HCT116 (cell line): Measurements from ENCODE around the gene ASB15. TPM values are rescaled to one million over a fixed set of nuclear protein-coding genes. Genes with fewer than 3 reads are reported as not detected.

Experiments
- ATAC-seq: fragments of 200-7000 bp; cut with Tn5 transposase; 2 replicates; pipeline ENCODE4 v1.9.1; 2020; ENCODE audit warnings: mild to moderate bottlenecking, moderate library complexity
- BruUV-seq: library from RNA; stranded (reverse); fragments of 400-500 nt; replicated peaks from 2 replicates; lab custom pipeline; 2021; lab: Mats Ljungman, UMichigan
- CTCF ChIA-PET: fragments of 300-600 bp; sonication (Branson Sonifier 250); formaldehyde crosslinking; loops from one replicate; lab custom pipeline; 2021; ENCODE audit warnings: antibody characterized with exemption; lab: Charles Lee
- POLR2A ChIA-PET: fragments of 300-600, 350-600 bp; sonication (Branson Sonifier 250); formaldehyde crosslinking; loops from one replicate; lab custom pipeline; 2021; ENCODE audit warnings: antibody characterized with exemption; lab: Charles Lee
- RAD21 ChIA-PET, 2 experiments: fragments of 300-600 bp; sonication (Branson Sonifier 250); formaldehyde crosslinking; loops; one replicate each; lab custom pipeline; 2023; ENCODE audit warnings: low total read pairs in 2 of 2; ENCODE audit not compliant: uncharacterized antibody in 2 of 2, unreplicated experiment in 2 of 2, low non-redundant PET in 1 of 2; lab: Charles Lee
- DNase-seq: peaks from one replicate; pipeline ENCODE4 v3.0.0-alpha.2; 2010; ENCODE audit warnings: low read depth, low spot score
- H2AFZ ChIP-seq: fragments of 200-600 bp; shearing (Covaris generic), sonication (generic); 2 replicates; pipeline ENCODE4 v1.6.1; 2017; ENCODE audit warnings: low read depth, mixed run types, mixed read lengths, antibody characterized with exemption, low read length; ENCODE audit not compliant: poor library complexity, severe bottlenecking
- H3K27ac ChIP-seq: 2 replicates; pipeline ENCODE4 v1.5.1; 2012; ENCODE audit warnings: low read depth, low read length
- H3K27me3 ChIP-seq: fragments of 200-600 bp; sonication (generic); 2 replicates; pipeline ENCODE4 v1.6.1; 2016; ENCODE audit warnings: mixed run types, low read length, mixed read lengths; ENCODE audit not compliant: insufficient read depth
- H3K36me3 ChIP-seq, 2 experiments: fragments of 200-500 bp in 1 of 2; fragments of 200-600 bp in 1 of 2; sonication (Bioruptor generic) in 1 of 2; sonication (generic) in 1 of 2; 2 replicates each; pipeline versions ENCODE4 v1.5.1 to v1.6.1; 2014 to 2016; ENCODE audit warnings: low read length in 2 of 2, inconsistent platforms in 1 of 2, mixed read lengths in 1 of 2, mixed run types in 1 of 2; ENCODE audit not compliant: insufficient read depth in 2 of 2, control insufficient read depth in 1 of 2
- H3K4me1 ChIP-seq, 2 experiments: fragments of 200-600 bp in 1 of 2; sonication (generic) in 1 of 2; 2 replicates each; pipeline versions ENCODE4 v1.5.1 to v1.6.1; 2012 to 2017; ENCODE audit warnings: low read length in 2 of 2, inconsistent platforms in 1 of 2, mild to moderate bottlenecking in 1 of 2, mixed read lengths in 1 of 2, mixed run types in 1 of 2, moderate library complexity in 1 of 2; ENCODE audit not compliant: insufficient read depth in 2 of 2, control insufficient read depth in 1 of 2
- H3K4me2 ChIP-seq: fragments of 200-600 bp; sonication (generic); 2 replicates; pipeline ENCODE4 v1.6.1; 2017; ENCODE audit warnings: mixed run types, low read length, mixed read lengths
- H3K4me3 ChIP-seq, 2 experiments: fragments of 200-600 bp in 1 of 2; sonication (generic) in 1 of 2; replicated peaks in 1 of 2; 2 replicates each; pipeline ENCODE4 v1.5.1; 2011 to 2016; ENCODE audit warnings: low read length in 2 of 2, control low read depth in 1 of 2, low read depth in 1 of 2, mild to moderate bottlenecking in 1 of 2, mixed read lengths in 1 of 2, mixed run types in 1 of 2
- H3K79me2 ChIP-seq: fragments of 200-600 bp; sonication (generic); 2 replicates; pipeline ENCODE4 v1.6.1; 2017; ENCODE audit warnings: mild to moderate bottlenecking, mixed run types, low read length, moderate library complexity, mixed read lengths; ENCODE audit not compliant: insufficient read depth
- H3K9ac ChIP-seq: fragments of 200-600 bp; sonication (generic); 2 replicates; pipeline ENCODE4 v1.6.1; 2016; ENCODE audit warnings: low read length, mixed read lengths
- H3K9me2 ChIP-seq: fragments of 200-600 bp; sonication (generic), shearing (Covaris generic); 2 replicates; pipeline ENCODE4 v1.6.1; 2017; ENCODE audit warnings: mixed run types, mild to moderate bottlenecking, moderate library complexity; ENCODE audit not compliant: insufficient read depth
- H3K9me3 ChIP-seq, 2 experiments: fragments of 200-500 bp in 1 of 2; fragments of 200-600 bp in 1 of 2; sonication (Bioruptor generic) in 1 of 2; sonication (generic) in 1 of 2; 2 replicates each; pipeline ENCODE4 v1.6.1; 2014 to 2017; ENCODE audit warnings: low read length in 2 of 2, mixed read lengths in 2 of 2, inconsistent platforms in 1 of 2, low read depth in 1 of 2, mild to moderate bottlenecking in 1 of 2, mixed run types in 1 of 2, moderate library complexity in 1 of 2; ENCODE audit not compliant: control insufficient read depth in 1 of 2, insufficient read depth in 1 of 2
- H4K20me1 ChIP-seq: fragments of 200-600 bp; sonication (generic), shearing (Covaris generic); 2 replicates; pipeline ENCODE4 v1.6.1; 2017; ENCODE audit warnings: mixed run types, mild to moderate bottlenecking, moderate library complexity; ENCODE audit not compliant: insufficient read depth
- CBX3 ChIP-seq: IDR thresholded peaks from 2 replicates; pipeline ENCODE4 v1.6.1; 2012; ENCODE audit warnings: low read depth
- CEBPB ChIP-seq: IDR thresholded peaks from 2 replicates; pipeline ENCODE4 v1.6.1; 2012; ENCODE audit warnings: low read depth
- ELF1 ChIP-seq: IDR thresholded peaks from 2 replicates; pipeline ENCODE4 v1.6.1; 2012; ENCODE audit warnings: low read depth, borderline replicate concordance
- EZH2 ChIP-seq: fragments of 200-600 bp; sonication (generic); IDR thresholded peaks from 2 replicates; pipeline ENCODE4 v1.6.1; 2017; ENCODE audit warnings: antibody characterized with exemption, mixed run types
- FOSL1 ChIP-seq: IDR thresholded peaks from 2 replicates; pipeline ENCODE4 v1.6.1; 2012; ENCODE audit warnings: low read depth
- JUND ChIP-seq: IDR thresholded peaks from 2 replicates; pipeline ENCODE4 v1.6.1; 2012
- RAD21 ChIP-seq: IDR thresholded peaks from 2 replicates; pipeline ENCODE4 v1.6.1; 2012; ENCODE audit warnings: low read depth, mild to moderate bottlenecking
- SIN3A ChIP-seq: IDR thresholded peaks from 2 replicates; pipeline ENCODE4 v1.6.1; 2012; ENCODE audit warnings: low read depth
- YY1 ChIP-seq: IDR thresholded peaks from 2 replicates; pipeline ENCODE4 v1.6.1; 2011; ENCODE audit warnings: low read length, low read depth, moderate library complexity, mild to moderate bottlenecking; ENCODE audit not compliant: insufficient replicate concordance; ENCODE audit errors: extremely low read depth
- ZBTB33 ChIP-seq: IDR thresholded peaks from 2 replicates; pipeline ENCODE4 v1.6.1; 2011; ENCODE audit warnings: mild to moderate bottlenecking, low read length, moderate library complexity; ENCODE audit not compliant: insufficient replicate concordance; ENCODE audit errors: extremely low read depth
- ZNF274 ChIP-seq: fragments of 200-500 bp; sonication (Bioruptor generic); IDR thresholded peaks from 2 replicates; pipeline ENCODE4 v1.6.1; 2014; ENCODE audit warnings: mild to moderate bottlenecking, low read depth, low read length, inconsistent platforms
- intact Hi-C: fragments of 100-400 bp; cut with micrococcal nuclease; formaldehyde crosslinking; loops from 2 replicates; pipeline ENCODE4 v1.10.0; 2022
- total RNA-seq: library from RNA; stranded (reverse); gene quantifications from one replicate; pipeline ENCODE4 v1.2.1, GENCODE V29; 2021; ENCODE audit not compliant: unreplicated experiment
- TF ChIP-seq, protein P1 (sequence below): IDR thresholded peaks from 2 replicates; pipeline ENCODE4 v1.6.1; 2012

Gene ASB15
- total RNA-seq, 1 experiment from 2014 or later = not detected

DNA sequence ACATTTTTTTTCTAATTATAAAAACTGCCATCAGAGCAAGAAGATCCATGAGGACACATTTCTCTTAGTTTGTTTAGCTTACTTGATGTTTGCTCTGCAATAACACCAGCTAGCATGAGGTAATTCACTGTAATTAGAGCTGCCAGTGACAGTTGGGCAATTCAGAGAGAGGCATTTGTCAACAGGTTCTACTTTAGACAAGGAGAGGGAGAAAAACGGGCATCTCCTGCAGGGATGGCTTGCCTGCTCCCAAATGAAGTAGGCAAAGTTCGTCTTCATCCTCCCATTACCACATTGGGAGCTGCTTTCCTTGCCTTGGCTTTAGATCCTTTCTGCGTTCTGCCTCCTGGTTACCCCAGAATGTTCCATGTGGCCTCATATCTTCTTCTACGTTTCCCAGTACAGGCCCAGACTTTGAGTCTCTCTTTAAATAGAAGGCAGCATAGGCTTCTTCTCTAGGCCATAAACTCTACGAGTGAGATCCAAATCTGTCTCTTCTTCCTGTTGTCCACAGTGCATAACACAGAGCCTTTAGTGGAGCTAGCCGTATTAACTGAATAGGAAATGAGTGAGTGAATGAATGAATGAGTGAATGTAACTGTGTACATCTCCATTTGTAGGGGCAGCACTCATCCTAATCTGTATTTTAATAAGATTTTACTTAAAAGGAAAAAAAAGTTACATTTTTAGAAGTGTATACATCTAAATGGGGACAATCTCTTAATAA is 21.2 kb downstream of the ASB15 start:
- intact Hi-C loops = no loop called here
- Histone ChIP-seq H4K20me1 (no peaks in the 10 kb centered on the region), H3K27me3 (no peaks in the 10 kb centered on the region), H3K27ac (no peak overlapping the region), H2AFZ (no peak overlapping the region), H3K36me3 (no peaks in the 10 kb centered on the region), H3K9ac (no peak overlapping the region), H3K79me2 (no peaks in the 10 kb centered on the region), H3K4me1 (no peaks in the 10 kb centered on the region), H3K4me2 (no peak overlapping the region), H3K9me2 (peaks cover 3% of the 10 kb centered on the region; the same call in 1 of the 2 replicates), H3K9me3 (no peaks in the 10 kb centered on the region), H3K4me3 (no peak overlapping the region)
- ChIA-PET RAD21 (no interaction called here), CTCF (interaction anchor here (0.8 kb wide), 1 partner anchor 129 kb away, joined by 3 read pairs; no protein-coding TSS in a partner anchor), POLR2A (no interaction called here)
- no TSS peak for BruUV-seq
- TF ChIP-seq ZBTB33 = no peak
- no peak for TF ChIP-seq YY1
- no peak for TF ChIP-seq FOSL1
- TF ChIP-seq SIN3A = no peak
- ATAC-seq (no peak), DNase-seq (no peak)

DNA sequence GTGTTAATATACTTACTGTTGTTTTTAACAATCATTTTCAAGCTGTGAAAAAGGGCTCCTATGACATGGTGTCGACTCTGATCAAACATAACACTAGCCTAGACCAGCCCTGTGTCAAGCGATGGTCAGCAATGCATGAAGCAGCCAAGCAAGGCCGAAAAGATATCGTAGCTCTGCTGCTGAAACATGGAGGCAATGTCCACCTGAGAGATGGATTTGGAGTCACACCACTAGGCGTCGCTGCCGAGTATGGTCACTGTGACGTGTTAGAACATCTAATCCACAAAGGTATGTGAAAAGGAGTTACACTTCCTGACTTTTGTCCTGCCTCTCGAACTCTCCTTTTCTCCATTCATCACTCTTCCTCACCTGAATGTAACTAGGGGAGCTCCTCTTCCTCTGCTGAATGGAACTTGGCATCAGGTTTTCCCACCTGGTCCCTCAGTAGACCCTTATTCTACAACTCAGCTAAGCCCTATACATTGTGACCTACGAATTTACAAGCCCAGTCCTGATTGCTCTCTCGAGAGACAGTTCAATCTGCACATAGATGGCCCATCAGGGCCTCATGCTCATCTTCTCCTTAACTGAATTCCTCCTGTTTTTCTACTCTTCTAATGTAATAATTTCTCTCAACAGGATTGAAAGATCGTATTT is 23.0 kb downstream of the ASB15 start:
- ChIA-PET RAD21 (no interaction called here), POLR2A (no interaction called here), CTCF (interaction anchor here (0.8 to 1.9 kb wide), 7 partner anchors 10 to 248 kb away, joined by 3 to 10 read pairs (median 6); no protein-coding TSS in a partner anchor)
- Histone ChIP-seq H3K9me3 (no peaks in the 10 kb centered on the region), H3K9ac (no peak overlapping the region), H3K4me2 (no peak overlapping the region), H2AFZ (peak overlapping the region; percentile 70), H3K9me2 (peaks cover 3% of the 10 kb centered on the region; the same call in 1 of the 2 replicates), H3K27me3 (no peaks in the 10 kb centered on the region), H4K20me1 (no peaks in the 10 kb centered on the region), H3K79me2 (no peaks in the 10 kb centered on the region), H3K4me3 (no peak overlapping the region), H3K4me1 (no peaks in the 10 kb centered on the region), H3K27ac (no peak overlapping the region), H3K36me3 (no peaks in the 10 kb centered on the region)
- ATAC-seq = peak; percentile 85
- intact Hi-C loops = no loop called here
- BruUV-seq = no TSS peak
- DNase-seq = no peak
- TF ChIP-seq CBX3 (peak; percentile 66; the same call in 1 of the 2 replicates), CEBPB (no peak), ZBTB33 (no peak), RAD21 (0 out of 2 replicates have a peak, but pooled peaks have one; percentile 11), JUND (no peak), YY1 (peak; percentile 78), ZNF274 (no peak), ELF1 (no peak), EZH2 (no peak)
- TF ChIP-seq, protein P1, sequence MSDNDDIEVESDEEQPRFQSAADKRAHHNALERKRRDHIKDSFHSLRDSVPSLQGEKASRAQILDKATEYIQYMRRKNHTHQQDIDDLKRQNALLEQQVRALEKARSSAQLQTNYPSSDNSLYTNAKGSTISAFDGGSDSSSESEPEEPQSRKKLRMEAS = no peak
